ENCODE results near the gene GINS1.
A peak's percentile ranks its signal among the peaks of the same experiment; 100 is the strongest.

GINS1 gene

DNA sequence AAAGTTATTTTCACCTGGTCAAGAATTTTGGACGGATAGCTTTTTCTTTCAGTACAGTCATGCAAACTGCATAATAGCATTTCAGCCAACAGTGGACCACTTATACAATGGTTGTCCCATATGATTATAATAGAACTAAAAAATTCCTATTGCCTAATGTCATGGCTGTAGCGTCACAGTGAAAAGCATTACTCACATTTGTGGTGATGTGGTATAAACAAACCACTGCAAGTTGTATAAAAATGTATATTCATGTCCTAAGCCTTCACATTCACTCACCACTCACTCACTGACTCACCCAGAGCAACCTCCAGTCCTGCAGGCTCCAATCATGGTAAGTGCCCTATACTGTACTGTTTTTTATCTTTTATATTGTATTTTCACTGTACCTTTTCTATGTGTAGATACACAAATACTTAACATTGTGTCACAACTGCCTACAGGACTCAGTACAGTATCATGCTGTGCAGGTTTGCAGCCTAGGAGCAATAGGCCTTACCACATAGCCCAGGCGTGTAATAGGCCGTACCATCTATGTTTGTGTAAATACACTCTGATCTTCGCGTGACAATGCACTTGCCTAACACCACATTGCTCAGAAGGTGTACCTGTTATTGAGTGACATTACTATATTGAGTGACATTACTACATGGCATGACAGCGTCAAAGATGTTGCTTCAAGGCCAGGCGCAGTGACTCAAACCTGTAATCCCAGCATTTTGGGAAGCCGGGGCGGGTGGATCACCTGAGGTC is 34.7 kb upstream of the GINS1 start:
- Histone ChIP-seq H3K4me3 (no peak overlapping the region), H3K9ac (no peak overlapping the region), H3K4me1 (peaks cover 35% of the 10 kb centered on the region), H3K9me3 (peaks cover 37% of the 10 kb centered on the region), H4K20me1 (0 out of 2 replicates have a peak, but pooled peaks cover 6% of the 10 kb centered on the region), H3K27ac (no peak overlapping the region), H3K36me3 (peaks cover 60% of the 10 kb centered on the region), H3K4me2 (no peak overlapping the region), H3K27me3 (no peaks in the 10 kb centered on the region)
- TF ChIP-seq Cebpa-rat (IDR thresholded peaks at IDR 0.05), result no peak

DNA sequence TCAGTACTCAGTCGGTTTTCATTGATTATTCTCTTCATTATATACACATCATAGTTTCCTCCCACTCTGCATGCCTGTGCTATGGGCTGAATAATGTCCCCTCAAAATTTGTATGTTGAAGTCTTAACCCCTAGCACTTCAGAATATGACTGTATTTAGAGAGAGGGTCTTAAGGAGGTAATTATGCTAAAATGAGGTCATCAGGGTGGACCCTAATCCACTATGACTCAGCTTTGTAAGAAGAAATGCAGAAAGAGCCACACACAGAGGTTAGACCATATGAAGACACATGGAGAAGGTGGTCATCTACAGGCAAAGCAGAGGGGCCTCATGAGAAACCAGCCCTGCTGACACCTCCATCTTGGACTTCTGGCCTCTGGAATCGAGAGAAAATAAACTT is 32.6 kb upstream of the GINS1 start:
- H3K4me2 ChIP-seq, result no peak overlapping the region
- peaks cover 56% of the 10 kb centered on the region for H3K4me1 ChIP-seq
- peaks cover 25% of the 10 kb centered on the region for H4K20me1 ChIP-seq
- no peak overlapping the region for H3K9ac ChIP-seq
- peaks cover 44% of the 10 kb centered on the region; the same call in 1 of the 2 replicates for H3K36me3 ChIP-seq
- H3K4me3 ChIP-seq, result no peak overlapping the region
- H3K27ac ChIP-seq, result no peak overlapping the region
- no peak for TF ChIP-seq Cebpa-rat (IDR thresholded peaks at IDR 0.05)
- no peaks in the 10 kb centered on the region for H3K27me3 ChIP-seq
- peaks cover 17% of the 10 kb centered on the region; the same call in 1 of the 2 replicates for H3K9me3 ChIP-seq

DNA sequence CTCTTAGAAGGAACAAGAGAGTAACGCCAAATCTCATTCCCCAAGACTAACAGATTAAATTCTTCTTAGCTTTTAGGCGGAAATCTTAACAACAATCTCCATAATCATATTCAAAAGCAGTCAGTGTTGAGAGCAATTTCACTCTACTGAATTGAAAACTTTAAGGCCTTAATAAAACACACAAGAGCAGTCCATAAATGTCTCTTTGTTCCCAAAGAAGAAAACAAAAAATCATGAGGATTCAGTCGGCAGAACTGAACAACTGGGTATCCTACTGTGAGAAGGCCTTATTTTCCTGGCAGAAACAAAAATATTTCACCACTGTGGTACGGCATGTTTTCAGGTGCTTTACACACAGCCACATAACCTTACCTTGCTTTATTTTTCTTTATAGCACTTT is 31.2 kb upstream of the GINS1 start:
- Histone ChIP-seq H3K4me3 (no peak overlapping the region), H3K9me3 (peaks cover 17% of the 10 kb centered on the region; the same call in 1 of the 2 replicates), H4K20me1 (peaks cover 25% of the 10 kb centered on the region), H3K4me2 (no peak overlapping the region), H3K9ac (no peak overlapping the region), H3K4me1 (peaks cover 56% of the 10 kb centered on the region), H3K27me3 (no peaks in the 10 kb centered on the region), H3K27ac (no peak overlapping the region), H3K36me3 (peaks cover 36% of the 10 kb centered on the region; the same call in 1 of the 2 replicates)
- no peak for TF ChIP-seq Cebpa-rat (IDR thresholded peaks at IDR 0.05)

DNA sequence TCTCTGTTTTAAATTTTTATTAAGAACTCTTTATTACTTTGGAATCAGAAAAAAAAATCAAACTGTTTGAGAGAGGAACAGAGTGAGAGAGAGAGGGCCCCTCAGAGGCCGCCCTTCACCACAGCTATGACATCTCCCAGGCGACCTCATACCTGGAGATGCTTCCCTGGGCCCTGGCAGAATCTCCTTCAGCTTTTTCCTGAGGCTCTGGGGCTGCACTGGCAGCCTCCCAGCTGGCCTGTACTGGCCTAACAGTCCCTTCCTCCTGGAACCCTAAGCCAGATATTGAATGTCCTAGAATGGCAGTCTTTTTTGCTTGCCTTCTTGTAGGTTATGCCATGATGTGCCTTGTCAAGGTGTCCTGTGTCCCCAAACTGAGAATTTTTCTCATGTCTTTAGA is 30.6 kb upstream of the GINS1 start:
- Histone ChIP-seq H3K27me3 (no peaks in the 10 kb centered on the region), H3K36me3 (peaks cover 41% of the 10 kb centered on the region), H3K9me3 (peaks cover 17% of the 10 kb centered on the region; the same call in 1 of the 2 replicates), H3K4me2 (0 out of 2 replicates have a peak overlapping the region, but pooled peaks have one; percentile 9), H3K4me1 (peaks cover 56% of the 10 kb centered on the region), H3K9ac (no peak overlapping the region), H3K4me3 (no peak overlapping the region), H4K20me1 (peaks cover 19% of the 10 kb centered on the region), H3K27ac (no peak overlapping the region)
- no peak for TF ChIP-seq Cebpa-rat (IDR thresholded peaks at IDR 0.05)

DNA sequence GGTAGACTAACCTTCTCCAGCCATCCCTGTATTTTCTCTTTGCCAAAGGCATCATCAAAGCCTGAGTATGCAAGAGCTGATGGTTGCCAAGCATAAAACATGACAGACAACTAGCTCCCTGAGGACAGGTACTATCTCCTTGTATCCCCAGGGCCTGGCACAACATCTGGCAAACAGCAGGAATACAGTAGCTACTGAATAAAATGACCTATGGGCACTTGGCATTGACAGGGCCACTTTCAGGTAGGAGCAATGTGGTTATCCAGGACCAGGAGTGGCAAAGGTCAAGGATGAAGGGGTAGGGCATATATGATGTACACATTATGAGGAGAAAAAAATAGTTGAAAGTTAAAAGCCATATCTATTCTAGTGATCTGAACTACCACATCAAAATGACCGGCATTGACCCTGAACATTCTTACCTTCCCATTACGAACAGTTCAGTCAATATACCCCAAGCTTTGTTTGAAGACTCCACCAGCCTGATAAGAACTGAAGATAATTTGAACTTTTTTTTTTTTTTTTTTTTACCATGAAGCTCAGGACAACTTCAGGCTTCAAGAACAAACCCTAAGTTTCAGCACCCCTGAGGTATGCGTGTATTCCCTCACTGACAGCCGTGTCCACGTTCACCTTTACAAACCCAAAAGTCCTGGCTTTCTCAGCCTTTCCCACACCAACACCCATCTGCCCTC is 29.1 kb upstream of the GINS1 start:
- Histone ChIP-seq H3K36me3 (peaks cover 45% of the 10 kb centered on the region), H3K4me3 (no peak overlapping the region), H3K4me2 (peak overlapping the region; percentile 76), H4K20me1 (peaks cover 31% of the 10 kb centered on the region), H3K9me3 (0 out of 2 replicates have a peak, but pooled peaks cover 4% of the 10 kb centered on the region), H3K4me1 (peaks cover 69% of the 10 kb centered on the region), H3K9ac (no peak overlapping the region), H3K27ac (0 out of 2 replicates have a peak overlapping the region, but pooled peaks have one; percentile 58), H3K27me3 (no peaks in the 10 kb centered on the region)
- no peak for TF ChIP-seq Cebpa-rat (IDR thresholded peaks at IDR 0.05)

DNA sequence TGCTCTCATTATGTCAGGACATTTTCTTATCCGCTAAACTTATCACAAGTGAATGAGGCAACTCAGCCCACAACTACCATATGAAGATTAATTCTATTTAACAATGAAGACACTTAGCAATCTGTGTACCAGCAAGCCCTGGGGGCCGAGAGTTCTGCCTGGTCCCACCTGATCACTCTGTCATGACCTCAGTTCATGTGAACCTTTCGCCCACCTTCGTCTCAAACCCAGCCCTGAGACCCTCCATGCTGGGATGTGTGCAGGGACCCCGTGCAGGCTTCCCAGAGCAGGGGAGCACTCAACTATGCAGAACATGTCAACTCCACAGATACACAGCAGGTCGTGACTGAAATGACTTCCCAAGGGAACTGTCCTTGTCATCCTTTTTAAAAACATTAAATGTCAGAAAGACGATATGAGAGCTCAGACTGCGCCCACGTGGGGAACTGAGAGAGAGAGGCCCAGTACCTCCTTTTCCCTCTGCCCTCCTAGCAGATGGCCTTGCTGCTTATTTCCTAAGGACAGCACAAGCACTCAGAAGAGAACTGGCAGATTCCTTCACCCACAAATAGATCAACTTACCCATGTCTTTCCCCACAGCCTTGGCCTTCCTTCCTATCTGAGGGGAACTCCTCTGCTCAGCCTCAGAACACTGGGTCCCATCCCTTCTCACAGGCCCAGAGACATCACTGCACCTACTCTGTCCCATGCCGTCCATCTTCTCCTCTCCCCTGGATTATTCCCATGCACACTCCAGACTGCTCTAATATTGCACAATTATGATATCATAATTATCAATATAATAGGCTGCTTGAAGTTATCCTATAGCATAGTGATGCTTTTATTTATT is 28.4 kb upstream of the GINS1 start:
- H3K36me3 ChIP-seq, result peaks cover 45% of the 10 kb centered on the region
- peak overlapping the region; percentile 76 for H3K4me2 ChIP-seq
- no peaks in the 10 kb centered on the region for H3K27me3 ChIP-seq
- H3K9me3 ChIP-seq, result 0 out of 2 replicates have a peak, but pooled peaks cover 4% of the 10 kb centered on the region
- H3K9ac ChIP-seq, result peak overlapping the region; percentile 47; the same call in 1 of the 2 replicates
- H3K4me3 ChIP-seq, result 0 out of 2 replicates have a peak overlapping the region, but pooled peaks have one; percentile 6
- 0 out of 2 replicates have a peak, but pooled peaks have one; percentile 22 for TF ChIP-seq Cebpa-rat (IDR thresholded peaks at IDR 0.05)
- H4K20me1 ChIP-seq, result peaks cover 34% of the 10 kb centered on the region
- peak overlapping the region; percentile 58; the same call in 1 of the 2 replicates for H3K27ac ChIP-seq
- H3K4me1 ChIP-seq, result peaks cover 73% of the 10 kb centered on the region

DNA sequence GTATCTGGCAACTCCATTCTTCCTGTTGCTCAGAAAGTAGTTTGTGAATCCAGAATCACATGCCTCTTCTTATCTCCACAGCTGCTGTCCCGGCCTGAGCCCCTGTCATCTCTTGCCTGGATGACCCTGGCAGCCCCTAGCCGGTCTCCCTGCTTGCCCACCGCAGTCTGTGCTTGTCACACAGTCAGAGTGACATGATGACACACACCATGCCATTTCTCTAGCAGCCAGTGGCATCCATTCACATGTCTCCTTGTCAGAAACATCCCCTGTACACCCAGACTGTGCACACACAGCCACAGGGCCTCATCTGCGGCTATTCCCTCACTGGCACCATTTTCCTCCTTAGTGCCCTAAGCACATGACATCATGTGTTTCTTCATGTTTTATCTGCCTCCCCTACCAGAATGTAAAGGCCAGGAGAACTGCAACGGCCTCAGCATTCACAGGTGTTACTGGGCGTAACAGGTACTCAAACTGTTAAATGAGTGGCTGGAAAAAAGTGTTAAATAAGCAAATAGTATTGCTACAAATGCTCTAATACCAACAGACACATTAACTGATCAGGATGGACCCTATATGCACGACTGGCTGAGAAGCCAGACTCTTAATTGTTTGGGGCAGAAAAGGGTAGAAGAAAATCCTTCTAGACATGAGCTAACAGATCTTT is 26.4 kb upstream of the GINS1 start:
- no peaks in the 10 kb centered on the region for H3K9me3 ChIP-seq
- peak overlapping the region; percentile 76 for H3K4me2 ChIP-seq
- H3K36me3 ChIP-seq, result peaks cover 34% of the 10 kb centered on the region
- peak overlapping the region; percentile 58; the same call in 1 of the 2 replicates for H3K27ac ChIP-seq
- no peaks in the 10 kb centered on the region for H3K27me3 ChIP-seq
- no peak overlapping the region for H3K9ac ChIP-seq
- H3K4me3 ChIP-seq, result no peak overlapping the region
- H4K20me1 ChIP-seq, result peaks cover 34% of the 10 kb centered on the region
- TF ChIP-seq Cebpa-rat (IDR thresholded peaks at IDR 0.05), result no peak
- H3K4me1 ChIP-seq, result peaks cover 73% of the 10 kb centered on the region

DNA sequence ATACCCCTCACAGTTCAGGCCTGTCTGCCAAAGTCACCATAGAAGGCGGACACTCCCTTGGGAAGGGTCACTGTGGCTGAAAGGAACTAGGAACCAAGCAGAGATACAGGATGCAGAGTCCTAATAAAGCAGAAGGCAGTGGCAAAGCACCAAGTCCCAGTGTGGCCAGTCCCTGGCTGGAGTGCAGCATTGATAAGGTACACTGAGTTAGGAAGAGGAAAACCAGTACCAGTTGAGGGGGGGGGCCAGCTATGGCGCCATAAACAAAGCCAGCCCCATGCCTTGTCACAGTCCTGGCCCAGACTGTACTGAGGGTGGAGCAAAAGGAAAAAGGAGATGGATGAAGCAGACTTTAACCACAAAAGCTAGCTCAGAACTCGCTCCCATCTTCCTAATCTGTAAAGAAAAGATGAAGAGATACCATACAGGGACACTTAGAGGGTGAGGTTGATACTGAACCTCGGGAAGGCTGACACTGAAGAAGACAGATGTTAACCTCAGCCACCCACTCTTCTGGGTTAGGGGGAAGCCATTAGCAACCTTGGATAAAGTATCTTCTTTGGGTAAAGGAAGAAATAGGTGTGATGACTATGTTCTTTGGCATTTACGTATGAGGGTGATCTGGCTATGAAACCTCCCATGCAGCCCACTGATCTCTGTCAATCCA is 24.6 kb upstream of the GINS1 start:
- 0 out of 2 replicates have a peak overlapping the region, but pooled peaks have one; percentile 12 for H3K4me2 ChIP-seq
- no peak overlapping the region; the same call in 1 of the 2 replicates for H3K27ac ChIP-seq
- H3K4me1 ChIP-seq, result peaks cover 58% of the 10 kb centered on the region
- H3K27me3 ChIP-seq, result no peaks in the 10 kb centered on the region
- H3K36me3 ChIP-seq, result peaks cover 31% of the 10 kb centered on the region
- peaks cover 46% of the 10 kb centered on the region for H4K20me1 ChIP-seq
- no peaks in the 10 kb centered on the region for H3K9me3 ChIP-seq
- H3K4me3 ChIP-seq, result no peak overlapping the region
- no peak overlapping the region for H3K9ac ChIP-seq
- no peak for TF ChIP-seq Cebpa-rat (IDR thresholded peaks at IDR 0.05)

Data from BLaER1 (cell line).